ENCODE results near the gene ZNF358.

DNA sequence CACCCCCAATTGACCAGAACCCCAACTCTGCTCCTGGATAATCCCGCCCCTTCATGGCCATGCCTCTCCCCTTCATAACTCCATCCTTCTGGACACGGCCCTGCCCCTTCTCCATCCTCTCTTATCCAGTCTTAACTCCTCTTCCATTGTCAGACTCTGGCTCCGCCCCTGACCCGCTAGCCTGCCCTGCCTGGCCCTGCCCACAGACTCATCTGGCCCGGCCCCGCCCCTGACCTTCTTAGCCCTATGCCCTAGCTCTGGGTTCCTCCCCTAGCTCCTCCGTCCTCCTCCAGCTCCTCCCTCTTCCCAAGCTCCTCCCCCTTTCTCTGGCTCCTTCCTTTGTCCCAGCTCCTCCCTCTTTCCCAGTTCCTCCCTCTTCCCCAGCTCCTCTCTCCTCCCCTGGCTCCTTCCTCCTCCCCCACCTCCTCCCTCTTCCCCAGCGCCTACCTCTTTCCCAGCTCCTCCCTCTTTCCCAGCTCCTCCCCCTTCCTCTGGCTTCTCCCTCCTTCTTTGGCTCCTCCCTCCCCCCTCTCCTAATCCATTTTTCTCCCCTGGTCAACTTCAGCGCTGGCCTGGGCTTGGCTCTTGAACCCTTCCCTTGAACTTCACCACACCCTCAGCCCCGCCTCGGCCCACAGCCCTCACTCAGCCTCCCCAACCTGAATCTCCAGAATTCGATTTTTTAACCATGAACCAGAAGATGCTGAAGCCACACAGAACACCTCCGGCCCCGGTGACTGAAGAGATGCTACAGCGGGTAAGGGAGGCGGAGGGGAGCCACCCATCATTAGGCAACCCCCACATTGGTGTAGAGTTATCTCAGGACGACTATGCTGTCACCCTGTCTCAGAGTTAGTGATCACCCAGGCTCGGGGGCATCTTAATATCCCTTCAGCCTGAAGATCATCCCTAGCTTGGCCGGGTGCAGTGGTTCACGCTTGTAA, 9.2 kb upstream of the ZNF358 start:
- TF ChIP-seq, protein P1, sequence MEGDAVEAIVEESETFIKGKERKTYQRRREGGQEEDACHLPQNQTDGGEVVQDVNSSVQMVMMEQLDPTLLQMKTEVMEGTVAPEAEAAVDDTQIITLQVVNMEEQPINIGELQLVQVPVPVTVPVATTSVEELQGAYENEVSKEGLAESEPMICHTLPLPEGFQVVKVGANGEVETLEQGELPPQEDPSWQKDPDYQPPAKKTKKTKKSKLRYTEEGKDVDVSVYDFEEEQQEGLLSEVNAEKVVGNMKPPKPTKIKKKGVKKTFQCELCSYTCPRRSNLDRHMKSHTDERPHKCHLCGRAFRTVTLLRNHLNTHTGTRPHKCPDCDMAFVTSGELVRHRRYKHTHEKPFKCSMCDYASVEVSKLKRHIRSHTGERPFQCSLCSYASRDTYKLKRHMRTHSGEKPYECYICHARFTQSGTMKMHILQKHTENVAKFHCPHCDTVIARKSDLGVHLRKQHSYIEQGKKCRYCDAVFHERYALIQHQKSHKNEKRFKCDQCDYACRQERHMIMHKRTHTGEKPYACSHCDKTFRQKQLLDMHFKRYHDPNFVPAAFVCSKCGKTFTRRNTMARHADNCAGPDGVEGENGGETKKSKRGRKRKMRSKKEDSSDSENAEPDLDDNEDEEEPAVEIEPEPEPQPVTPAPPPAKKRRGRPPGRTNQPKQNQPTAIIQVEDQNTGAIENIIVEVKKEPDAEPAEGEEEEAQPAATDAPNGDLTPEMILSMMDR (IDR thresholded peaks at IDR 0.05; ENCODE audit: borderline replicate concordance, extremely low read depth, low read length, poor library complexity, severe bottlenecking) = no peak
- TF ChIP-seq EZH2 (IDR thresholded peaks at IDR 0.05; ENCODE audit: borderline replicate concordance, low read depth, low read length, severe bottlenecking) = no peak
